ENCODE results near the gene DCST2.

DNA sequence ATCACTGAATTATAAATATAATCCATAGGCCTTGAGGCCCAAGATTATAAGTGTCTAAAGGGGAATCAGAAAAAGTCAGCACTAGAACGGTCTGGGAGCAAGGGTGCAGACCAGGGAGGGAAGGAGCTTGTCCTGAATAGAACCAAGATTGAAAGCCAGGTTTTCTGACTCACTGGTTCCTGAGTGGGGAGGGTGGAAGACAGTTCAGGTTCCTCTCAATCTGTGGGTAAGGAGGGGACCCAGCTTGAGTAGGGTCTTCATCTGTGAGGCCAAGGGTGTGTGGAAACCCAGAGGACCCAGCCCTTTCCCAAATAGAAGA lies 39.4 kb downstream of the DCST2 start:
- TF ChIP-seq CTCF (IDR thresholded peaks at IDR 0.05) (no peak), POLR2A (IDR thresholded peaks at IDR 0.05) (no peak), EP300 (IDR thresholded peaks at IDR 0.05) (no peak)
